Heart left ventricle (tissue), 16 donors: ENCODE measurements around the gene PPP2R2D. TPM values are rescaled to one million over a fixed set of nuclear protein-coding genes. Genes with fewer than 3 reads are reported as not detected.

Experiments used
- ATAC-seq, 4 donors: fragments of 200-7000 bp; cut with Tn5 transposase; one replicate each; pipeline ENCODE4 v1.9.1; 2020 to 2022; ENCODE audit warnings: moderate library complexity in 4 of 4, mild to moderate bottlenecking in 3 of 4, moderate number of reproducible peaks in 1 of 4
- DNase-seq, 5 donors: peaks; one replicate each; pipeline ENCODE4 v3.0.0-alpha.2; 2020
- H3K27ac ChIP-seq, 12 donors: fragments of 200-600 bp; sonication (generic) in 4 of 12; one replicate each; pipeline versions ENCODE4 v1.5.0 to v1.8.0; 2016 to 2022; ENCODE audit warnings: mild to moderate bottlenecking in 2 of 12
- H3K27me3 ChIP-seq, 9 donors: fragments of 200-600 bp; sonication (generic) in 2 of 9; one replicate each; pipeline versions ENCODE4 v1.5.1 to v1.8.0; 2016 to 2022; ENCODE audit warnings: mild to moderate bottlenecking in 3 of 9
- H3K36me3 ChIP-seq, 9 donors: fragments of 200-600 bp; sonication (generic) in 2 of 9; one replicate each; pipeline versions ENCODE4 v1.5.0 to v1.8.0; 2018 to 2022; ENCODE audit warnings: mild to moderate bottlenecking in 2 of 9
- H3K4me1 ChIP-seq, 12 donors: fragments of 200-600 bp; sonication (generic) in 4 of 12; one replicate each; pipeline versions ENCODE4 v1.5.0 to v1.8.0; 2016 to 2022; ENCODE audit warnings: mild to moderate bottlenecking in 3 of 12
- H3K4me3 ChIP-seq, 12 donors: fragments of 200-600 bp; sonication (generic) in 4 of 12; one replicate each; pipeline versions ENCODE4 v1.5.0 to v1.8.0; 2017 to 2022; ENCODE audit warnings: mild to moderate bottlenecking in 9 of 12, moderate library complexity in 4 of 12
- H3K9me3 ChIP-seq, 12 donors: fragments of 200-600 bp; sonication (generic) in 4 of 12; one replicate each; pipeline versions ENCODE4 v1.5.0 to v1.8.0; 2016 to 2022; ENCODE audit warnings: mild to moderate bottlenecking in 1 of 12
- CTCF ChIP-seq, 12 donors: fragments of 200-600 bp; sonication (generic) in 4 of 12; IDR thresholded peaks; one replicate each; pipeline versions ENCODE4 v1.5.0 to v1.8.0; 2018 to 2022; ENCODE audit warnings: antibody characterized with exemption in 12 of 12, mild to moderate bottlenecking in 5 of 12
- POLR2A ChIP-seq, 2 donors: fragments of 450-650 bp; IDR thresholded peaks; one replicate each; pipeline ENCODE4 v1.6.1; 2017; ENCODE audit warnings: antibody characterized with exemption in 2 of 2, mild to moderate bottlenecking in 2 of 2, moderate library complexity in 2 of 2
- WGBS, 4 donors: extraction: QIAGEN DNeasy Blood & Tissue Kit in 2 of 4; methylation state at CpG; one replicate each; pipeline versions ENCODE4 v1.1.5 to v1.1.7; 2013 to 2018; 5-methylcytosine and 5-hydroxymethylcytosine counted together
- intact Hi-C, 10 donors: fragments of 100-400 bp; cut with DNase I; formaldehyde crosslinking; loops; one replicate each; pipeline versions ENCODE4 v1.11.1 to v1.14.2; 2022
- polyA plus RNA-seq, 2 donors: library from polyadenylated mRNA; stranded (reverse); fragments of 200-250 nt; gene quantifications; one replicate each; pipeline ENCODE4 v1.2.3, GENCODE V29; 2013
- total RNA-seq, 9 donors: library from RNA; depleted of rRNA in 2 of 9; stranded (reverse); fragments of >200 nt in 2 of 9; fragmentation: NEBNext Ultra II Directional in 3 of 9; extraction: Animal tissue kit (Norgen Biotek cat#: 25700) in 3 of 9; gene quantifications; one replicate each; pipeline versions ENCODE4 v1.1.0 to v1.2.4, GENCODE V29; 2016 to 2023
- donor health status: ischemic (EF 13 %, LVEDD 7.1; RV severe dilation, severe dysfunction).
- donor health status: healthy with polysubstance abuse.
- donor health status: DM: no; HTN: yes; CAD: no.
- donor health status: DM: no; HTN: no; CAD: no.
- donor health status: ischemic (EF 25% LVEDD 6.9; RV normal size, moderate dysfunction).
- donor health status: ischemic (EF 25% LVEDD 5.7; RV mildly dilated, moderate dysfunction).
- donor health status: healthy.
- donor health status: DM: yes; HTN: yes; CAD: no.
- donor health status: ischemic (EF 35%, LVEDD 5.7; RV mildly dilated, moderate dysfunction).
- donor health status: nonischemic (EF 11% LVEDD 7.7; RV severe dilation, severe dysfunction).
- donor health status: DM: yes; HTN: yes; CAD: no.
- donor health status: PGD.
- donor health status: ischemic (EF 29% LVEDD 5.4; RV normal size, mild dysfunction).
- donor health status: nonischemic (EF 23%, LVEDD 6.1; RV moderate dilation, normal function).

The PPP2R2D gene
- total and polyA plus RNA-seq, 11 donors = 29.4 to 43.4 (median 36.4) TPM

DNA sequence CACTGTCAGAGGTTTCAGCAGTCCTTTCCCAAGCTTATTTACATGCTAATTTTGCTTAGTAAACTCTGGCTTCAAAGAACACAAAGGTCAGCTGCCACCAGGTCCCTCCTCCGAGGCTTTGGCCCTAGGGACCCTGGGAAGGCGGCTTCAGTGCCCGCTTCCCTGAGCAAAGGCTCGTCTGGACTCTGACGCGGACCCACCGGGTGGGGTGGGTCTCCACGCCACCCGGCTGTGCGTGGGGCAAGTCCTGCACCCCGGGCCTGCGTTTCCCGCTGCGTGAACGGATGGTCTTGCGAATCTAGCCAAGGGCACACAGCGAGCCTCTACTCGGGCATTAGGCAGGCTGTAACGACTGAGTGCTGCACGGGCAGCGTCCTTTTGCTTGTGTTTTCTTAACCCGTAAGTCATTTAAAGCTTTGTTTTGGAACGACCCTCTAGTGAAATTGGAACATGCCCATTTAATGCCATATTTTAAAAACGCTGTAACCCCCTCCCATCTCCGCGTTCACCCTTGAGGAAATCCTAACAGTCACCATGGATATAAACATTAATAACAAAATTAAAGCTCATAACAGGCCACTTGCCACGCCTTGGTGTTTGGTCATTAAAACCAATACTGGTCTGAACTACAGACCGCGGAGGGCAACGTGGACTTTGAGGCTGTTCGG lies 80.1 kb downstream of the PPP2R2D start:
- Histone ChIP-seq H3K9me3 (no peaks in the 10 kb centered on the region), H3K27ac (peak overlapping the region; percentile 6 to 90 (median 80)), H3K4me3 (peak overlapping the region; percentile 72 to 99 (median 90)), H3K36me3 (no peaks in the 10 kb centered on the region), H3K27me3 (peaks cover 0 to 9% (median 0%) of the 10 kb centered on the region in 9 donors), H3K4me1 (peaks cover 0 to 58% (median 28%) of the 10 kb centered on the region in 12 donors)
- peak in 2 of 4 donors; percentile 26 to 38 for ATAC-seq
- no peak for DNase-seq
- TF ChIP-seq CTCF (IDR thresholded peaks at IDR 0.05) (no peak), POLR2A (IDR thresholded peaks at IDR 0.05) (no peak)
- WGBS, 4 donors = 5 to 13% (median 6%) methylated on average over 27 to 31 of the region's 31 CpGs
- intact Hi-C loops = loop anchor here in 4 of 10 donors (2.0 to 5.0 kb wide), 4 partner anchors 16 to 69 kb away; no protein-coding TSS in a partner anchor

GRCh38 chr10:131981429-131982184 lies 80.8 kb downstream of the PPP2R2D start, which contains the start of gene BNIP3:
Gene BNIP3 (minus strand): TSS chr10:131981923. CDS start chr10:131981806, 117 bp downstream.
- 0 to 2% (median 1%) methylated on average over 12 to 100 of the region's 100 CpGs for WGBS, 4 donors
- H3K9me3 ChIP-seq = no peaks in the 10 kb centered on the region
- intact Hi-C loops = loop anchor here in 4 of 10 donors (2.0 to 5.0 kb wide), 4 partner anchors 15 to 69 kb away; no protein-coding TSS in a partner anchor
- H3K4me1 ChIP-seq = peaks cover 0 to 51% (median 28%) of the 10 kb centered on the region in 12 donors
- H3K4me3 ChIP-seq = peak within 1 kb of the TSS; percentile 72 to 99 (median 90)
- peak within 1 kb of the TSS; percentile 6 to 90 (median 80) for H3K27ac ChIP-seq
- H3K36me3 ChIP-seq = no peaks in the 10 kb centered on the region
- DNase-seq (peak; percentile 95 to 99 (median 96)), ATAC-seq (peak; percentile 89 to 95 (median 92))
- peaks cover 0 to 9% (median 0%) of the 10 kb centered on the region in 9 donors for H3K27me3 ChIP-seq
- TF ChIP-seq POLR2A (IDR thresholded peaks at IDR 0.05) (peak; percentile 95 to 99), CTCF (IDR thresholded peaks at IDR 0.05) (peak in 1 of 12 donors; percentile 14)

DNA sequence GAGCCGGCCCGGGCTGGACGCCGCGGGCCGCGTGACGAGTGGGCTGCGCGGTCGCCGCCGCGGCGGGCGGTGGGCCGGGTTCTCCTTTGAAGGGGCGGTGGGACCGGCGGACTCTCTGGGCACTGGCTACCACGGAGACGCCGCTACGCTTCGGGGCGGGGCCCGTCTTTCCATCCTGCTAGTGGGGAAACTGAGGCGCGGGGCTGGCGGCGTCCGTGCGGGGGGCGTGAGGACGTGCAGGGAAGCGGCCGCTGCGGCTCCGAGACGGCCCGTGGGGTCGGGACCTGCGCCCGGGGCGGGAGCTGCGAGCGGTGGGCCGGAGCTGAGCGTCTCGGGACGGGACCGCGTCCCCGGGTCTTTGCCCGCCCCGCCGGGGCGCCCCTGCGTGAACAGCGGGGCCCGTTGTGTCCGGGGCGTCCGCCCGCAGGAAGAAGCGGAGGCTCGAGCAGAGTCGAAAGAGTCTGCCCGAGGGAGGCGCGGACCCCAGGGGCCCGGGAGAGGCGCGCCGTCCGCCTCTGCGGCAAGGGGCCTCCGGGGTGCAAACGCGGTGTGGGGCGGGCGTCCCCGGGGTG lies 81.5 kb downstream of the PPP2R2D start:
- peak overlapping the region; percentile 61 to 98 (median 88) for H3K4me3 ChIP-seq
- TF ChIP-seq CTCF (IDR thresholded peaks at IDR 0.05) (no peak), POLR2A (IDR thresholded peaks at IDR 0.05) (no peak)
- 2 to 9% (median 5%) methylated on average over 9 to 83 of the region's 83 CpGs for WGBS, 4 donors
- no peaks in the 10 kb centered on the region for H3K36me3 ChIP-seq
- H3K27ac ChIP-seq = peak overlapping the region in 10 of 12 donors; percentile 34 to 80 (median 61)
- DNase-seq (no peak), ATAC-seq (peak in 1 of 4 donors; percentile 2)
- intact Hi-C loops = loop anchor here in 3 of 10 donors (5.0 kb wide), 2 partner anchors 40 to 70 kb away; no protein-coding TSS in a partner anchor
- H3K9me3 ChIP-seq = no peaks in the 10 kb centered on the region
- peaks cover 0 to 9% (median 0%) of the 10 kb centered on the region in 9 donors for H3K27me3 ChIP-seq
- peaks cover 0 to 45% (median 28%) of the 10 kb centered on the region in 12 donors for H3K4me1 ChIP-seq
